ENCODE results near the gene CCDC182. TPM values are rescaled to one million over a fixed set of nuclear protein-coding genes. Genes with fewer than 3 reads are reported as not detected.
A peak's percentile ranks its signal among the peaks of the same experiment; 100 is the strongest.

CCDC182 gene
- not detected in 2 replicates for total RNA-seq

- FAIRE-seq (no peak), DNase-seq (ENCODE audit: low read depth) (no peak)
- no peaks in the 10 kb centered on the region for H3K36me3 ChIP-seq (ENCODE audit: control insufficient read depth, insufficient read depth, low read length)
- no peak for TF ChIP-seq CTCF (IDR thresholded peaks at IDR 0.05; ENCODE audit: insufficient read depth, low read length, severe bottlenecking)
- H3K4me3 ChIP-seq (ENCODE audit: low read depth, low read length), result no peak within 1 kb of the TSS
- peaks cover 6% of the 10 kb centered on the region for H3K27me3 ChIP-seq (ENCODE audit: control insufficient read depth, insufficient read depth, low read length)
Observed at GRCh38 chr17:57745242-57745641, at the start of gene CCDC182. Gene CCDC182, minus strand, starts transcription at chr17:57745299. Its CDS starts 27 bp downstream, at chr17:57745272.

GRCh38 chr17:57794841-57795240 is 49.7 kb upstream of the CCDC182 start:
- FAIRE-seq, result no peak
- H3K27me3 ChIP-seq (ENCODE audit: control insufficient read depth, insufficient read depth, low read length), result no peaks in the 10 kb centered on the region
- H3K4me3 ChIP-seq (ENCODE audit: low read depth, low read length), result no peak overlapping the region
- no peaks in the 10 kb centered on the region for H3K36me3 ChIP-seq (ENCODE audit: control insufficient read depth, insufficient read depth, low read length)
- TF ChIP-seq CTCF (IDR thresholded peaks at IDR 0.05; ENCODE audit: insufficient read depth, low read length, severe bottlenecking), result no peak
- DNase-seq (ENCODE audit: low read depth), result no peak

- Histone ChIP-seq H3K4me3 (ENCODE audit: low read depth, low read length) (no peak overlapping the region), H3K36me3 (ENCODE audit: control insufficient read depth, insufficient read depth, low read length) (no peaks in the 10 kb centered on the region), H3K27me3 (ENCODE audit: control insufficient read depth, insufficient read depth, low read length) (peaks cover 2% of the 10 kb centered on the region)
- no peak for DNase-seq (ENCODE audit: low read depth)
- FAIRE-seq, result no peak
- no peak for TF ChIP-seq CTCF (IDR thresholded peaks at IDR 0.05; ENCODE audit: insufficient read depth, low read length, severe bottlenecking)
Observed at GRCh38 chr17:57788725-57789124, 43.6 kb upstream of the CCDC182 start.

- H3K4me3 ChIP-seq (ENCODE audit: low read depth, low read length), result no peak overlapping the region
- FAIRE-seq (no peak), DNase-seq (ENCODE audit: low read depth) (no peak)
- no peak for TF ChIP-seq CTCF (IDR thresholded peaks at IDR 0.05; ENCODE audit: insufficient read depth, low read length, severe bottlenecking)
- peaks cover 2% of the 10 kb centered on the region for H3K27me3 ChIP-seq (ENCODE audit: control insufficient read depth, insufficient read depth, low read length)
- no peaks in the 10 kb centered on the region for H3K36me3 ChIP-seq (ENCODE audit: control insufficient read depth, insufficient read depth, low read length)
Observed at GRCh38 chr17:57785022-57785421, 39.9 kb upstream of the CCDC182 start.

- TF ChIP-seq CTCF (IDR thresholded peaks at IDR 0.05; ENCODE audit: insufficient read depth, low read length, severe bottlenecking), result no peak
- peaks cover 2% of the 10 kb centered on the region for H3K27me3 ChIP-seq (ENCODE audit: control insufficient read depth, insufficient read depth, low read length)
- no peak for FAIRE-seq
- H3K36me3 ChIP-seq (ENCODE audit: control insufficient read depth, insufficient read depth, low read length), result no peaks in the 10 kb centered on the region
- peak; percentile 13 for DNase-seq (ENCODE audit: low read depth)
- no peak overlapping the region for H3K4me3 ChIP-seq (ENCODE audit: low read depth, low read length)
Observed at GRCh38 chr17:57784226-57784895, 39.3 kb upstream of the CCDC182 start.

- Histone ChIP-seq H3K36me3 (ENCODE audit: control insufficient read depth, insufficient read depth, low read length) (no peaks in the 10 kb centered on the region), H3K27me3 (ENCODE audit: control insufficient read depth, insufficient read depth, low read length) (peaks cover under 1% of the 10 kb centered on the region), H3K4me3 (ENCODE audit: low read depth, low read length) (no peak overlapping the region)
- FAIRE-seq, result no peak
- TF ChIP-seq CTCF (IDR thresholded peaks at IDR 0.05; ENCODE audit: insufficient read depth, low read length, severe bottlenecking), result peak; percentile 86
- DNase-seq (ENCODE audit: low read depth), result peak; percentile 18
Observed at GRCh38 chr17:57783338-57783742, 38.2 kb upstream of the CCDC182 start.
